HCT116 (cell line): Measurements from ENCODE around the gene ITPK1. TPM values are rescaled to one million over a fixed set of nuclear protein-coding genes. Genes with fewer than 3 reads are reported as not detected.

Source experiments
- ATAC-seq: fragments of 200-7000 bp; cut with Tn5 transposase; 2 replicates; pipeline ENCODE4 v1.9.1; 2020; ENCODE audit warnings: mild to moderate bottlenecking, moderate library complexity
- BruUV-seq: library from RNA; stranded (reverse); fragments of 400-500 nt; replicated peaks from 2 replicates; lab custom pipeline; 2021; lab: Mats Ljungman, UMichigan
- CTCF ChIA-PET: fragments of 300-600 bp; sonication (Branson Sonifier 250); formaldehyde crosslinking; loops from one replicate; lab custom pipeline; 2021; ENCODE audit warnings: antibody characterized with exemption; lab: Charles Lee
- POLR2A ChIA-PET: fragments of 300-600, 350-600 bp; sonication (Branson Sonifier 250); formaldehyde crosslinking; loops from one replicate; lab custom pipeline; 2021; ENCODE audit warnings: antibody characterized with exemption; lab: Charles Lee
- RAD21 ChIA-PET, 2 experiments: fragments of 300-600 bp; sonication (Branson Sonifier 250); formaldehyde crosslinking; loops; one replicate each; lab custom pipeline; 2023; ENCODE audit warnings: low total read pairs in 2 of 2; ENCODE audit not compliant: uncharacterized antibody in 2 of 2, unreplicated experiment in 2 of 2, low non-redundant PET in 1 of 2; lab: Charles Lee
- DNase-seq: peaks from one replicate; pipeline ENCODE4 v3.0.0-alpha.2; 2010; ENCODE audit warnings: low read depth, low spot score
- H2AFZ ChIP-seq: fragments of 200-600 bp; shearing (Covaris generic), sonication (generic); 2 replicates; pipeline ENCODE4 v1.6.1; 2017; ENCODE audit warnings: low read depth, mixed run types, mixed read lengths, antibody characterized with exemption, low read length; ENCODE audit not compliant: poor library complexity, severe bottlenecking
- H3K27ac ChIP-seq: 2 replicates; pipeline ENCODE4 v1.5.1; 2012; ENCODE audit warnings: low read depth, low read length
- H3K27me3 ChIP-seq: fragments of 200-600 bp; sonication (generic); 2 replicates; pipeline ENCODE4 v1.6.1; 2016; ENCODE audit warnings: mixed run types, low read length, mixed read lengths; ENCODE audit not compliant: insufficient read depth
- H3K36me3 ChIP-seq, 2 experiments: fragments of 200-500 bp in 1 of 2; fragments of 200-600 bp in 1 of 2; sonication (Bioruptor generic) in 1 of 2; sonication (generic) in 1 of 2; 2 replicates each; pipeline versions ENCODE4 v1.5.1 to v1.6.1; 2014 to 2016; ENCODE audit warnings: low read length in 2 of 2, inconsistent platforms in 1 of 2, mixed read lengths in 1 of 2, mixed run types in 1 of 2; ENCODE audit not compliant: insufficient read depth in 2 of 2, control insufficient read depth in 1 of 2
- H3K4me1 ChIP-seq, 2 experiments: fragments of 200-600 bp in 1 of 2; sonication (generic) in 1 of 2; 2 replicates each; pipeline versions ENCODE4 v1.5.1 to v1.6.1; 2012 to 2017; ENCODE audit warnings: low read length in 2 of 2, inconsistent platforms in 1 of 2, mild to moderate bottlenecking in 1 of 2, mixed read lengths in 1 of 2, mixed run types in 1 of 2, moderate library complexity in 1 of 2; ENCODE audit not compliant: insufficient read depth in 2 of 2, control insufficient read depth in 1 of 2
- H3K4me2 ChIP-seq: fragments of 200-600 bp; sonication (generic); 2 replicates; pipeline ENCODE4 v1.6.1; 2017; ENCODE audit warnings: mixed run types, low read length, mixed read lengths
- H3K4me3 ChIP-seq, 2 experiments: fragments of 200-600 bp in 1 of 2; sonication (generic) in 1 of 2; replicated peaks in 1 of 2; 2 replicates each; pipeline ENCODE4 v1.5.1; 2011 to 2016; ENCODE audit warnings: low read length in 2 of 2, control low read depth in 1 of 2, low read depth in 1 of 2, mild to moderate bottlenecking in 1 of 2, mixed read lengths in 1 of 2, mixed run types in 1 of 2
- H3K79me2 ChIP-seq: fragments of 200-600 bp; sonication (generic); 2 replicates; pipeline ENCODE4 v1.6.1; 2017; ENCODE audit warnings: mild to moderate bottlenecking, mixed run types, low read length, moderate library complexity, mixed read lengths; ENCODE audit not compliant: insufficient read depth
- H3K9ac ChIP-seq: fragments of 200-600 bp; sonication (generic); 2 replicates; pipeline ENCODE4 v1.6.1; 2016; ENCODE audit warnings: low read length, mixed read lengths
- H3K9me2 ChIP-seq: fragments of 200-600 bp; sonication (generic), shearing (Covaris generic); 2 replicates; pipeline ENCODE4 v1.6.1; 2017; ENCODE audit warnings: mixed run types, mild to moderate bottlenecking, moderate library complexity; ENCODE audit not compliant: insufficient read depth
- H3K9me3 ChIP-seq, 2 experiments: fragments of 200-500 bp in 1 of 2; fragments of 200-600 bp in 1 of 2; sonication (Bioruptor generic) in 1 of 2; sonication (generic) in 1 of 2; 2 replicates each; pipeline ENCODE4 v1.6.1; 2014 to 2017; ENCODE audit warnings: low read length in 2 of 2, mixed read lengths in 2 of 2, inconsistent platforms in 1 of 2, low read depth in 1 of 2, mild to moderate bottlenecking in 1 of 2, mixed run types in 1 of 2, moderate library complexity in 1 of 2; ENCODE audit not compliant: control insufficient read depth in 1 of 2, insufficient read depth in 1 of 2
- H4K20me1 ChIP-seq: fragments of 200-600 bp; sonication (generic), shearing (Covaris generic); 2 replicates; pipeline ENCODE4 v1.6.1; 2017; ENCODE audit warnings: mixed run types, mild to moderate bottlenecking, moderate library complexity; ENCODE audit not compliant: insufficient read depth
- ELF1 ChIP-seq: IDR thresholded peaks from 2 replicates; pipeline ENCODE4 v1.6.1; 2012; ENCODE audit warnings: low read depth, borderline replicate concordance
- EZH2phosphoT487 ChIP-seq: fragments of 200-600 bp; IDR thresholded peaks from 2 replicates; pipeline ENCODE4 v1.6.1; 2018; ENCODE audit warnings: antibody characterized with exemption, borderline replicate concordance
- FOSL1 ChIP-seq: IDR thresholded peaks from 2 replicates; pipeline ENCODE4 v1.6.1; 2012; ENCODE audit warnings: low read depth
- JUND ChIP-seq: IDR thresholded peaks from 2 replicates; pipeline ENCODE4 v1.6.1; 2012
- RAD21 ChIP-seq: IDR thresholded peaks from 2 replicates; pipeline ENCODE4 v1.6.1; 2012; ENCODE audit warnings: low read depth, mild to moderate bottlenecking
- SIN3A ChIP-seq: IDR thresholded peaks from 2 replicates; pipeline ENCODE4 v1.6.1; 2012; ENCODE audit warnings: low read depth
- TCF7L2 ChIP-seq: IDR thresholded peaks from 2 replicates; pipeline ENCODE4 v1.7.0; 2011; ENCODE audit warnings: borderline replicate concordance, inconsistent platforms; ENCODE audit not compliant: insufficient read depth, insufficient read length; ENCODE audit errors: extremely low read depth
- YY1 ChIP-seq: IDR thresholded peaks from 2 replicates; pipeline ENCODE4 v1.6.1; 2011; ENCODE audit warnings: low read length, low read depth, moderate library complexity, mild to moderate bottlenecking; ENCODE audit not compliant: insufficient replicate concordance; ENCODE audit errors: extremely low read depth
- ZFX ChIP-seq: fragments of 450-650 bp; IDR thresholded peaks from 2 replicates; pipeline ENCODE4 v1.6.1; 2017
- ZNF274 ChIP-seq: fragments of 200-500 bp; sonication (Bioruptor generic); IDR thresholded peaks from 2 replicates; pipeline ENCODE4 v1.6.1; 2014; ENCODE audit warnings: mild to moderate bottlenecking, low read depth, low read length, inconsistent platforms
- intact Hi-C: fragments of 100-400 bp; cut with micrococcal nuclease; formaldehyde crosslinking; loops from 2 replicates; pipeline ENCODE4 v1.10.0; 2022
- total RNA-seq: library from RNA; stranded (reverse); gene quantifications from one replicate; pipeline ENCODE4 v1.2.1, GENCODE V29; 2021; ENCODE audit not compliant: unreplicated experiment
- TF ChIP-seq, protein P1 (sequence below): IDR thresholded peaks from 2 replicates; pipeline ENCODE4 v1.6.1; 2012

Gene ITPK1
- total RNA-seq, 1 experiment from 2014 or later, result 70.2 TPM

DNA sequence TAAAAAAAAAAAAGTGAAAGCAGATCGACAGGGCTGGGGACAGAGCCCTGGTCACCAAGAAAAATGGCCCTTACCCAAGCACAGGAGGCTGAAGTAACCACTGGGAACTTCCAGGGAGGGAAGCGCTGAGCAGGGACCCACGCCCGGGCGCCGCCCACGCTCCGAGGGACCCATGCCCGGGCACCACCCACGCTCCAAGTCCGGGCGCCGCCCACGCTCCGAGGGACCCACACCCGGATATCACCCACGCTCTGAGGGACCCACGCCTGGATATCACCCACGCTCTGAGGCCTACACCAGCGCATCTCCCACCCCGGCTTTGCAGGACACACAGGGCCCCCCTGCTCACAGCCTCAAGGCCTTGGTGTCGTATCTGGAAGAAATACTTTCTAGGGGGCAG lies 167.1 kb downstream of the ITPK1 start:
- Histone ChIP-seq H3K9ac (no peak overlapping the region), H2AFZ (no peak overlapping the region), H3K9me3 (no peaks in the 10 kb centered on the region), H3K27ac (no peak overlapping the region), H3K4me3 (no peak overlapping the region), H3K9me2 (no peaks in the 10 kb centered on the region), H3K79me2 (no peaks in the 10 kb centered on the region), H4K20me1 (no peaks in the 10 kb centered on the region), H3K27me3 (no peaks in the 10 kb centered on the region), H3K36me3 (no peaks in the 10 kb centered on the region; a peak in 1 of 4 replicates), H3K4me1 (peaks cover 11 to 18% of the 10 kb centered on the region in 2 experiments), H3K4me2 (no peak overlapping the region)
- ChIA-PET CTCF (interaction anchor here (1.2 kb wide), 1 partner anchor 11 kb away, joined by 5 read pairs; no protein-coding TSS in a partner anchor), RAD21 (no interaction called here), POLR2A (no interaction called here)
- intact Hi-C loops, result no loop called here
- DNase-seq (no peak), ATAC-seq (no peak)
- no peak for TF ChIP-seq YY1
- TF ChIP-seq RAD21, result no peak
- TF ChIP-seq TCF7L2, result no peak
- TF ChIP-seq FOSL1, result no peak
- TF ChIP-seq SIN3A, result no peak
- no peak for TF ChIP-seq JUND
- BruUV-seq, result no TSS peak

DNA sequence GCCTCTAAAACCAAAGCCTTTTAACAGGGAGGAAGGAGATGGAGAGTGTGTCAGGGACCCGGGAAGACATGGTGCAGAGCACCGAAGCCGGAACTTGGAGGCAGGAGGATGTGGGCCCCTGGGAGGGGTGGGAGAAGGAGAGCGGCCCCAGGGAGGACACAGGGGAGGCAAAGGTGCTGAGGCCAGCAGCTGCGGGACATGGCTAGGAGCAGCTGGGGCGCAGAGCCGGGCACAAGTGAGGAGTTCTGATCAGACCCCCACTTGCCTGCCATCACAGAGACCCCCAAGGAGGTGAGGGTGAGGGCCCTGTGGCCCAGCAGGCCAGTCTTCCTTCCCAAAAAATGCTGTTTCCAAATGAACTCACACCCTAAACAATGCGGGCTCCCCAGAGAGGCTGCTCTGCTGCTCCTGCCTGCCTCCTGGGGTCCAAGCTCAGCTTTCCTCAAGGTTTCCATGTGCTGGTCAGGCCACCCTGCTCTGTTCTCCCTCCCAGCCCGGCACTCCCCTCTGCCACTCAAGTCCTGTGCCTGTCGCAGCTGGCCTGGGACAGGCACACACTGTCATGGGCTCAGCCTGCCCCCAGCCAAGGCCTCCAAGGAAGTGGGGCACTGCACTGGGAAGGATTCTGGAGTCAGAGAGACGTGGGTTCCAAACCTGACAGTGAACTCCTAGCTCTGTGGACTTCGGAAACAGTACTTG lies 168.7 kb downstream of the ITPK1 start:
- intact Hi-C loops, result no loop called here
- no peaks in the 10 kb centered on the region for H4K20me1 ChIP-seq
- peak overlapping the region; percentile 57 for H3K4me2 ChIP-seq
- H3K36me3 ChIP-seq, result no peaks in the 10 kb centered on the region; a peak in 1 of 4 replicates
- ATAC-seq (no peak), DNase-seq (no peak)
- H3K4me1 ChIP-seq, result peaks cover 11 to 18% of the 10 kb centered on the region in 2 experiments
- RAD21 ChIA-PET, result interaction anchor here in 1 of 2 experiments (1.2 kb wide), 1 partner anchor 272 kb away, joined by 3 read pairs; no protein-coding TSS in a partner anchor
- H3K9me3 ChIP-seq, result no peaks in the 10 kb centered on the region
- no peaks in the 10 kb centered on the region for H3K27me3 ChIP-seq
- TF ChIP-seq ELF1 (no peak), ZFX (no peak), ZNF274 (no peak), TCF7L2 (no peak), YY1 (no peak), EZH2phosphoT487 (no peak)
- TF ChIP-seq, protein P1, sequence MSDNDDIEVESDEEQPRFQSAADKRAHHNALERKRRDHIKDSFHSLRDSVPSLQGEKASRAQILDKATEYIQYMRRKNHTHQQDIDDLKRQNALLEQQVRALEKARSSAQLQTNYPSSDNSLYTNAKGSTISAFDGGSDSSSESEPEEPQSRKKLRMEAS, result no peak
- CTCF ChIA-PET, result interaction anchor here (1.0 to 1.4 kb wide), 5 partner anchors 9 to 232 kb away, joined by 3 to 5 read pairs (median 3); no protein-coding TSS in a partner anchor
- POLR2A ChIA-PET, result no interaction called here
- no peak overlapping the region for H3K4me3 ChIP-seq
- H3K79me2 ChIP-seq, result no peaks in the 10 kb centered on the region
- H3K9me2 ChIP-seq, result no peaks in the 10 kb centered on the region
- H3K9ac ChIP-seq, result peak overlapping the region; percentile 12; the same call in 1 of the 2 replicates
- H2AFZ ChIP-seq, result no peak overlapping the region
- no TSS peak for BruUV-seq
- peak overlapping the region; percentile 57; the same call in 1 of the 2 replicates for H3K27ac ChIP-seq
